ENCODE results near the gene DIP2B.

DIP2B gene

GRCh38 chr12:50600364-50600763 is 95.6 kb downstream of the DIP2B start:
- DNase-seq (ENCODE audit: low read depth) = no peak
- TF ChIP-seq, protein P1, sequence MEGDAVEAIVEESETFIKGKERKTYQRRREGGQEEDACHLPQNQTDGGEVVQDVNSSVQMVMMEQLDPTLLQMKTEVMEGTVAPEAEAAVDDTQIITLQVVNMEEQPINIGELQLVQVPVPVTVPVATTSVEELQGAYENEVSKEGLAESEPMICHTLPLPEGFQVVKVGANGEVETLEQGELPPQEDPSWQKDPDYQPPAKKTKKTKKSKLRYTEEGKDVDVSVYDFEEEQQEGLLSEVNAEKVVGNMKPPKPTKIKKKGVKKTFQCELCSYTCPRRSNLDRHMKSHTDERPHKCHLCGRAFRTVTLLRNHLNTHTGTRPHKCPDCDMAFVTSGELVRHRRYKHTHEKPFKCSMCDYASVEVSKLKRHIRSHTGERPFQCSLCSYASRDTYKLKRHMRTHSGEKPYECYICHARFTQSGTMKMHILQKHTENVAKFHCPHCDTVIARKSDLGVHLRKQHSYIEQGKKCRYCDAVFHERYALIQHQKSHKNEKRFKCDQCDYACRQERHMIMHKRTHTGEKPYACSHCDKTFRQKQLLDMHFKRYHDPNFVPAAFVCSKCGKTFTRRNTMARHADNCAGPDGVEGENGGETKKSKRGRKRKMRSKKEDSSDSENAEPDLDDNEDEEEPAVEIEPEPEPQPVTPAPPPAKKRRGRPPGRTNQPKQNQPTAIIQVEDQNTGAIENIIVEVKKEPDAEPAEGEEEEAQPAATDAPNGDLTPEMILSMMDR (conservative IDR thresholded peaks at IDR 0.05; ENCODE audit: low read length) = no peak
- H3K4me3 ChIP-seq (ENCODE audit: low read length) = no peak overlapping the region

DNA sequence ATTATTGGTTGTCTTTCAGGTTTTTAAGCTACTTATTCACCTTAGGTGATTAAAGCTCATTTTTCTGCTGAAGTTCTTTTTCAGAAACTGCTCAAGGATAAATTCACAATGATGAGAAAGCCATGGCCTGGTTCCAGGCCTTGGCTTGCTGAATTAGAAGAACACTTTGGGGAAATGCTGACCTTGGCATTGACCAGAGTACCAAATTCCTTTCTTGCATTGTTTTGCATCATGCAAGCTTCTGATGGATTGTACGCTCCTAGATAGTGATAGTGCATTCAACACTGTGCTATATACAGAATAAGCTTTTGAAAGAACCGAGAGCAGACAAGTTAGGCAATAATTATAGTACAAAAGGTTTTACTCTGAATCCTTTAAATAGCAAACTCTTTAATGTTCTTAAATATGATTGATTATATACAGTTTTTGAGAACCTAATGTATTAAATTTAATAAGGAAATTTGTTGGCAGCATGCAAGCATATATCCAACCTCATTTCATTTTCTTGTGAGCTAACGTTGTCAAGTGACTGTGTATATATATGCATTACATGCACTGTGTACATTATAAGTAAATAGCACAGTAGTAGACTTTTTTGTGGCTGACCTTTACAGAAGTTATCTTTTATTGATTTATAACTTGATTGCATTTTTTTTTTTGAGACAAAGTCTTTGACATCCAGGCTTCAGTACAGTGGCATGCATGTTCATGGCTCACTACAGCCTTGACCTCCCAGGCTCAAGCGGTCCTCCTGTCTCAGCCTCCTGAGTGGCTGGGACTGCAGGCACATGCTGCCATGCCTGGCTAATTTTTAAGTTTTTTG is 99.2 kb downstream of the DIP2B start:
- TF ChIP-seq, protein P1 (conservative IDR thresholded peaks at IDR 0.05; ENCODE audit: low read length) = no peak
- H3K4me3 ChIP-seq (ENCODE audit: low read length) = no peak overlapping the region
- DNase-seq (ENCODE audit: low read depth) = peak; percentile 96

GRCh38 chr12:50604640-50604920 is 99.8 kb downstream of the DIP2B start:
- TF ChIP-seq, protein P1 (conservative IDR thresholded peaks at IDR 0.05; ENCODE audit: low read length) = no peak

DNA sequence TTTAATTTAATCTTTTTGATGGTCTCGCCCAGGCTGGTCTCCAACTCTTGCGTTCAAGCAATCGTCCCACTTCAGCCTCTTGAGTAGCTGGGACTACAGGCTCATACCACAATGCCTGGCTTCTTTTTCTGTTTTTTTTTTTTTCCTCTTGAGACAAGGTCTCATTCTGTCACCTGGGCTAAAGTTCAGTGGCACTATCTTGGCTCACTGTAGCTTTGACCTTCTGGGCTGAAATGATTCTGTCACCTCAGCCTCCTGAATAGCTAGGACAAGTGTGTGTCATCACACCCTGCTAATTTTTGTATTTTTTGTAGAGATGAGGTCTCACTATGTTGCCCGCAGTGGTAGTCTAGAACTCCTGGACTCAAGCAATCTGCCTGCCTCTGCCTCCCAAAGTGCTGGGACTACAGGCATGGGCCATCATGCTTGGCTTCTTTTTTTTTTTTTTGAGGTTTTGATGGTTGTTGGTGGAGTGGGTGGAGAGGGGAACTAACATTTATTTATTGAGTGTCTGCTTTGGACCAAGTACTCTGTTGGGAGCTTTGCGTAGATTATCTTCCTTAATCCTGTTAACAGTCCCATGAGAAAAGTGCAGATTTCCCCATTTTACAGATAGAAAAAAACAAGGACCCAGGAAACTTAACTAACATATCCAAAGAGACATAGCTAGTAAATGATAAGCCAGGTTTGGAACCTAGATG is 102.0 kb downstream of the DIP2B start:
- no peak overlapping the region for H3K4me3 ChIP-seq (ENCODE audit: low read length)
- no peak for DNase-seq (ENCODE audit: low read depth)
- TF ChIP-seq, protein P1 (conservative IDR thresholded peaks at IDR 0.05; ENCODE audit: low read length) = no peak

More at GRCh38 chr12:50604640-50604920, 99.8 kb downstream of the DIP2B start:
- H3K4me3 ChIP-seq (ENCODE audit: low read length) = no peak overlapping the region
- no peak for DNase-seq (ENCODE audit: low read depth)

DNA sequence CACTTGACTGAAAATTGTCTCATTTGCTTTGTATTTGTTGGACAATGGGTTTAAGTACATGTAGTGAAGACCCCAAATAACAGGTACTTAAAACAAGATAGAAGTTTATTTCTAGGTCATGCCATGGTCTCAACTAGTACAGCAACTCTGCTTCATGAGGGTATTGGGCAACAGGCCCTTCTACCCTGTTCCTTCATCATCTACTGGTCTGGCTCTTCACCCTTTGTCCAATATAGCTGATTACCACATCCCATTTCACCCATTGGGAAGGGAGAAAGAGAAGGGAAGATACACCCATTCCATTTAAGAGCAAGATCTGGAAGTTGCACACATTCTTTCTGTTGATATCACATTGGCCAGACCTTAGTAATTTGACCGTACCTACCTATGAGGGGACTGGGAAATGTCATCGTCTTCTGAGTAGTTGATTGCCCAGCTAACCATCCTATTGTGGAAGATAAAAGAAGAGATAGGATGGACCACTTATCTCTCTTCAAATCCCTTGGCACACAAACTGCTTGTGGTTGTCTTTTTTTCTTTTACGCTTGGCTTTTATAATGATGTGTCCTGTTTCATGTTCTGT is 104.6 kb downstream of the DIP2B start:
- no peak overlapping the region for H3K4me3 ChIP-seq (ENCODE audit: low read length)
- TF ChIP-seq, protein P1 (conservative IDR thresholded peaks at IDR 0.05; ENCODE audit: low read length) = no peak
- no peak for DNase-seq (ENCODE audit: low read depth)

DNA sequence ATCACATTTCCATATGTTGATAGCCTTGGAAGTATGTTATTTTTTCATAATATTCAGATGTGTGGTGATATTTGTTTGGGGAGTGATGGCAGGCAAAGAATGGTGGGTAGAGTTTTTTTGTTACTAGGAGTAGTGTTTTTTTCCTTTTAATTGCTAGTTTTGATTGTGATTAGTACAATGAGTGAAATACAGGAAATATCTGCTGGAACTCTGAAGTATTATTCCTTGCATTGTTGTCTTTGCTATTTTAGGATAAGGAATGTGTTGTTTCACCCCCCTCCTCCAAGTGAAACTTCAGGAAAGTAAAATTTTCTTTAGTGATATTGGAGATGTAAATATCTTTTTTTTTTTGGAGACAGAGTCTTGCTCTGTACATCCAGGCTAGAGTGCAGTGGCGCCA is 105.4 kb downstream of the DIP2B start:
- H3K4me3 ChIP-seq (ENCODE audit: low read length) = no peak overlapping the region
- TF ChIP-seq, protein P1 (conservative IDR thresholded peaks at IDR 0.05; ENCODE audit: low read length) = no peak
- DNase-seq (ENCODE audit: low read depth) = no peak

Data from AG10803 (cell line).